T follicular helper cell (primary cell): ENCODE measurements around the gene EIF3F.

Experiments
- DNase-seq: peaks from one replicate; pipeline ENCODE4 v3.0.0-alpha.2; 2020; ENCODE audit warnings: low read depth

EIF3F gene

DNA sequence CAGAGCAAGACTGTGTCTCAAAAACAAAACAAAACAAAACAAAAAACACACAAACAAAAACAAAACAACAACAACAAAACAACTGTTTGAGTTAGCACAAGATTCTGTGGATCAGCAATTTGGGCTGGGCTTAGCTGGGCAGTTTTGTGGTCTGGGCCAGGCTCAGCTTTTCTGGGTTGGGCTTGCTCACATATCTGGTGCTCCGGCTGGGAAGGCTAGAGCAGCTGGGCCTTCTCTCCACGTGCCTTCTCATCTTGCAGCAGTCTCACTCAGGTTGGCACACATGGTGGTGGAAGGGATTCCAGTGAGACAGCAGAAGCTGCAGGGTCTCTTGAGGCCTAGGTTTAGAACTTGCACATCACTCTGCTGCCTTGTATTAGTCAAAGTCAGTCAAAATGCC is 35.7 kb downstream of the EIF3F start:
- DNase-seq = no peak

DNA sequence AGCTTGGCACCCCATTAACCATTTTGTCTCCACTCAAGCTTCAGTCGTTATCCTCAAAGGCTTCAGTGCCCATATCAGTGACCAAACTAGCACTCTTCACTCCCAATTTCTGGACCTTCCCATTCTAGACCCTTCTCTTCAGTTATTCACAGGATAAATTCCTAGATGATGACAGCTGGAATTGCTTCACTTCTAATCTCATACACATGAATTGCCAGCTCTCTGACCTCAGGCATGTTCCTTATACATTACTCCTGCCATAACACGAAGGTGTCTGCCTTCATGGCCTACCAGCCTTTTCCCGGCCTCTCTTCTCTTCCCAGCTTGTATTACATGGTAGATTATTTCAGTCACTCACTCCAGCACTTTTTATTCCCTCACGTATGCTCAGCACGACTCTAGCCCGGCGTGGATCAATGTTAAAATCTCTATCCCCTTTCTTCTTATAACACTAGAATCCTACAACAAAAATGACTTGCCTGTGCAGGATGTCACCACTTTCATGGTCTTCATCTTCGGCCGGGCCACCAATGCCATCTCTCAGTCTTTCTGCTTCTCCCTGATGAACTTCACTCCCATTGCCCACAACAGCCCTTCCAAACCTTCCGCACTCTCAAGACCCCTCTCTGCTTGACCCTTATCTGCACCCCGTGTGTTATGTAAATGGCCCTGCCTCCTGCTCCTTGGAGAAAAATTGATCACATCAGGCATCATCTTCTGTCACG is 36.9 kb downstream of the EIF3F start:
- DNase-seq = no peak

DNA sequence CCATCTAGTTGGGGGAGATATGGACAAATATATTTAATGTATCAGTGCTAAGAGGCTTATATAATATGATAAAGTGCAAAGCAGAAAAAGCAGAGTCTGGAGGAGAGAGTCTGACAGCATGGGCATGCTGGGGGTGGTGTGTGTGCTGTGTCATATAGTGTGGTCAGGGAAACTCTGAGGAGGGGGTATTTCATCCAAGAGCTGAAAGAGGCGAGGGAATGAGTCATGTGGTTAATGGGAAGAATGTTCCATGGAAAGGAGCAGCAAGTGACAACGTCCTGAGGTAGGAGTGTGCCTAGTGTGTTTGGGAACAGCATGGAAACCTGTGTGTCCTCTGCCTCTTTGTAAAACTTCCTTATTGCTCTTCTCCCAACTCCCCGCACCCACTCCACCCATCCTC is 38.0 kb downstream of the EIF3F start:
- DNase-seq = no peak

DNA sequence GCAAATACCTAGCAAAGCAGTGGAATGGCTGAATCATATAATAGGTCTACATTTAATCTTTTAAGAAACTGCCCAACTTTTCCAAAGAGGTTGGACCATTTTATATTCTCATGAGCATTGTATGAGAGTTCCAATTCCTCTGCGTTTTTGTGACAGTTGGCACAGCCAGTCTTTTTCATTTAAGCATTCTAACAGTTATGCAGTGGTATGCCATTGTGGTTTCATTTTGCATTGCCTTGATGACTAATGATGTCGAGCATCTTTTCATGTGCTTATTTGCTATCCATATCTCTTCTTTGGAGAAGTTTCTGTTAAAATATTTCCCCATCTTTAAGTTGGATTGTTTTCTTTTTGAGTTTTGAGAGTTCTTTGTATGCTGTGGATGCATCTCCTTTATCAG is 38.7 kb downstream of the EIF3F start:
- DNase-seq = no peak

DNA sequence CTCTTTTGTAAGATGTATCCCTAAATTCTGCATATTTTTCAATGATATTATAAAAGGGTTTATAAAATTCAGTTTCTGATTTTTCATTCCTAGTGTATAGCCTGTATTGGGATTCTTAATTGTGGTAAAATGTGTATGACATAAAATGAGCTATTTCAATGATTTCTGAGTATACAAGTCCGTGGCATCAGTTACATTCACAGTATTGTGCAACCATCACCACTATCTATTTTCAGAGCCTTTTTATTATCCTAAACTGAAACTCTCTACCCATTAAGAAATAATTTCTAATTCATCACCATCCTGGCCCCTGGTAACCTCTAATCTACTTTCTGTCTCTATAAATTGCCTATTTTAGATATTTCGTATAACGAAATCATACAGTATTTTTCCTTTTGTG is 39.8 kb downstream of the EIF3F start:
- DNase-seq = no peak

DNA sequence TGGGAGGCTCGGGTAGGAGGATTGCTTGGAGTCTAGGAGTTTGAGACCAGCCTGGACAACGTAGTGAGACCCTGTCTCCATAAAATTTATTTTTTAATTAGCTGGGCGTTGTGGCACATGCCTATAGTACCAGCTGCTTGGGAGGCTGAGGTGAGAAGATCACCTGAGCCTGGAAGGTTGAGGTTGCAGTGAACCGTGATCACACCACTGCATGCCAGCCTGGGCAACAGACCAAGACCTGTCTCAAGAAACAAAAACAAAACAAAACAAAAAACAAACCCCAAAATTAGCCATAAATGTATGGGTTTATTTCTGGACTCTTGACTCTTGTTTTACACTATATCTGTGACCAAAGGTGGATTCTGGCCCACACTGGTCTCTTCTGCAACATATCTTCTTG is 41.6 kb downstream of the EIF3F start:
- no peak for DNase-seq

DNA sequence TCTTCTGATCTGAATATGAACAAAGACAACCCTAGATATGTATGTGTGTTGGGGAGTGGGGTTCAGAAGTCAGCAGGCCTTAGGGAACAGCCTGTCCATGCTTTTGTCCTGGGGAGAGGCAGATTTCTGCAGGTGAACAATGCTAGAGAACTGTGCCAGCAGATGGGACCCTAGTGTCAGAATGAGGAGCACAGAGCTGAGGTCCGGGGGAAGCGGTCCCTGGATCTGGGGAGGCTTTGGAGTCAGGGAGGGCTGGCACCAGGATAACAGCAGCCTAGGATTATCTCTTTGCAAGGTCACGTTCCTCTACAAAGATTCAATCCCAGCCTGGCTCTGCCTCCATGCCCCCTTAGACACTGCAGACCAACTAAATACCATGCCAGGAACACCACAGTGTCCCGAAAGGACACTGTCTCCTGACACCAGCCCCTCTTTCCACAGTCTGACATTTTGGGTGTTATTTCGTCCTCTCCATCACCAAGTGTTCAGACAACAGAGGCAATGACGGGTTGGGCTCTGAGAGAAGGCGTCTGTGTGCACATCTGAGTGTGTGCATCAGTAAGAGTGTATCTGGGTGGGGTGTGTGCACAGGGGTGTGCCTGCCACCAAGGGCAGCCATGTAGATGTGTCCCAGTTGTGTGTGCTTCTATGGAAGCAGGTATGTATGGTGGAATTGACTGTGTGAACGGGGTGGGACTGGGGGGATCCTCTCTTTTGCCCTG is 43.5 kb downstream of the EIF3F start:
- DNase-seq = no peak

DNA sequence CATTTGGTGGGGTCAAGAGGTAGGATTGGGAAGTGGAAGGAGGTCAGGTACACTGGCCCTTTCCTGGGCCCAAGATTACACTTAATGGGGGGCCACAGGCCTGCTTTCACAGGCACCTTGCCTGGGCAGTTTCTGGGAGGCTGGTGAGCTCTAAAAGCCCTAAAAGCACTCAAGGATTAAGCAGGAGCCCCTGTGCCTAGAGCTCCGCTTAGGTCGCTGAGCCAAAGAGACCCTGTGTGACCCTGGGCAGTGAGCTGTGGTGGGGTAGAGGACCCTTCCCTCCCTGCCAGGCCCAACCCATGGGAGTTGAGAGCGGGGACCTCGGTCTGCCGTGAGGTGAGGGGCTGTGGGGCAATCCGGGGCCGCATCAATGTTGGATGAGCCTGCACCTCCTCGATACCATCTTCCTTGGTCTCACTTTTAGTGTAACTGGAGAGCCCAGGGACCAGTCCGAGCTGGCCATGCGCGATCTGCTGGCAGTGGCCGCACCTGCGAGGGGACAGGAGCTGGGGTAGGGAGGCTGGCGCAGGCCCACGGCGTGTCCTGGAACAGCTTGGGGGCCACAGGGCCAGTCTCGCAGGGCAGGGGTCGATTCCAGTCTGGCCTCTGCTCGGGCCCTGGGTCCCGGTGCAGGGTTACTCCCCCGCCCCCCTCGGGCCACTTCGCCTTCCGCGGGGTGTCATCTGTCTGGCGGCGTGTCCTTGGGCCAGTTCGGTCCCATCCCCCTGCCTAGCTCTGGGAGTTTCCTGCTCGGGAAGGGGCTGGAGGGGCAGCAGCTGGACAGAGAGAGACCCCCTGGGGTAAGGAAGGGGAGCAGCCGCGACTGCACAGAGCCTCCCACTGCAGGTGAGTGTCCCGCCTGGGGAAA is 44.3 kb downstream of the EIF3F start:
- no peak for DNase-seq

DNA sequence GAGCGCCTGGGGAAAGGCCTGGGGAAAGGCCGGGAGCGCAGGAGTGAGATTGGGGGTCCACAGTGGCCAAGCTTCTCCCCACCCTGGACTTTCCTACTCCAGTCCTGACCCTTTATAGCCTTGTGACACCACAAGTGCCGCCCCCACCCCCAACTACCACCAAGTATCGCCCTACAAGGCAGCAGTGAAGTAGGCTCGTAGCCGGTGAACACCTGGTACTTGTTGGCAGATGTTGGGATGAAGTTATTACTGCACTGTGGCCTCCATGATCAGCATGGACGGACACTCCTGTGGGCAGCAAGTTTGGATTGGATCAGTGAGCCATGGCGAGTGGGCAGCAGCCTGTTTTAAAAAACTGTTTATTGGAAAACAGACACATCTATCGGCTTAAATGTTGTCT is 45.0 kb downstream of the EIF3F start:
- no peak for DNase-seq

DNA sequence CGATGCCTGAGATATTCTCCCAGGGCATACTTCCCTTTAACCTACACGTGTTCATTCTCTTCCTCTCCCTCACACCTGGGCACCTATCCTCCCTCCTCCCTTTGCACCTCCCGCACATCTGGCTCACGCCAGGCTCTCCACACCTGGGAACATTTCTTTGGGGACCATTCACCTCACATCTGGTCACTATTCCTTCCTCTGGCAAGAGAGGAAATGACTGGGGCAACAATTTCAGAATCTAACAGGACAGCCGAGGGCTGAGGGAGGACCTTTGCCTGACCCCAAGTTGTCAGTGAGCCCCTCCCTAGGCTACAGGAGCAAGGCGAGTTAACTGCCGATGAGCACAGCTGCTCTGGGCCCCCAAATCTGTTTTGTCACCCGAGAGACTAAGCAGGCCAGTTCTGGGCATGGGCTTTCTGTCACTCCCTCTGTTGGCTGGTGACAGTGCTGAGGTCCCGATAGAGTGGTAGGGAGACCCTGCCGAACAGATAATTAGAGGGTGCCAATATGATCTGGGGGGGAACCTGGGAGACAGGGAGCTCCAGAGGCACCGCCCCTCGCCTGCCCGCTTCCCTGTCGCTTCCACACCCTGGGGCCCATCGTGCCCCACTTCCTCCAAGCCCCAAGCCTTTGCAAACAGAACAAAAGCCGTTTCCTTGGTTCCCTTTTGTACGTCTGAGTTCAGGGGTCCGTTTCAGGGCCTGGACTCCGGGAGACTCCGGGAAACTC is 45.6 kb downstream of the EIF3F start:
- no peak for DNase-seq

DNA sequence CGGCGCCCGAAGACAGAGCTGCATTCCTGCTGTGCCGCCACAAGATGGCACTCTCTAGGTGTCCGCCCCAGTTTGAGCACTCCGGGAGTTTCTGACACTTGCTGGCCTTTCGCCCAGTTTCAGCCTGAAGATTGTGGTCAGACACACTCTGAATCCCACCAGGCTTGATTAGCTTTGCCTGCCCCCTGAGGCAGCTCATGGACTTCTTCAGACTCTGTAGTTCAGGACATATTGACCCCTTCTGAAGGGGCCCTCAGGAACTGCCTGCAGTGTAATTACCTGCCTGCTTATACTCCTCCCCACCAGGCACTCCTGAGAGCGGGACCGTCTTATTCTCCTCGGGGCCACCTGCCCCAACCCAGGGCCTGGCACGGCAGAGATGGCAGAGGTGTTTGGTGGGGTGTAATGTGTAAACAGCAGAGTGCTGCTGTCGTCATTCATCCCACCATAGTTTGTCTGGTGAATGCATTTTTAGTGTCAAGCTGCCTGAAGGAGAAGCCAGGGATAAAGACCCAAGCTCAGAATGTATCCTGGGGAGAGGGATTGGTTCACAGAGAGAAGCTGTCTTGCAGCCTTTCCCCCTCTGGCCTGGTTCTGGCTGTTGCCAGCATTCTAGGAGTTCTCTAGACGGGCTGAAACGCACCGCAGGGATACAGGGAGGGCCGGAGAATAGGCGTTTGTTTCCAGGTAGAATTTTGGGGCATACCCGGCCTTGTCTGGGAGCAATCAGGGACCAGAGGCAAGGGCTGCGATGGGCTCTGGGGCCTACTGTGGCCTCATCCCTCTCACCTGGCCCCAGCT is 46.4 kb downstream of the EIF3F start:
- peak; percentile 29 for DNase-seq

DNA sequence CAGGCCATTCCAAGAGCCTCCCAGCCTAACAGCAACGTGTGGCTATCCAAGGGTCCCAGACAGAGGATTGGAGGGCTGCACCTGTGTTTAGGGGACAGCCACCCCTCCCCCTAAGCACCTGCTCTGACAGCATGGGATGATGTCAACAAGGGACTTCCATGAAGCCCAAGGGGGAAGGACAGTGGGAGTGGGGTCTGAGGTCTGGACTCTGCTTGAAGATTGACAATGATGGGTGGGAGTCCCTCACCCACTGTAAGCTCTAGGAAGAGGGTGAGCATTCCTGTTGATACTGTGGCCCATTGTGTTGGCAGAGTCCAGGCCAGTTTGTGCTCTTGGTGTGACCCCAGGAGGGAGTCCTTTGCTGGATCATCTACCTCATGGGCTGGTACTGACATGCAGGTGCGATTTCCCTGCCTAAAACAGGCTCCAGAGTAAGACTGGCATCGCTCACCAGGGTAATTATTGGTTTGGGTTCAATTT is 47.0 kb downstream of the EIF3F start:
- no peak for DNase-seq

DNA sequence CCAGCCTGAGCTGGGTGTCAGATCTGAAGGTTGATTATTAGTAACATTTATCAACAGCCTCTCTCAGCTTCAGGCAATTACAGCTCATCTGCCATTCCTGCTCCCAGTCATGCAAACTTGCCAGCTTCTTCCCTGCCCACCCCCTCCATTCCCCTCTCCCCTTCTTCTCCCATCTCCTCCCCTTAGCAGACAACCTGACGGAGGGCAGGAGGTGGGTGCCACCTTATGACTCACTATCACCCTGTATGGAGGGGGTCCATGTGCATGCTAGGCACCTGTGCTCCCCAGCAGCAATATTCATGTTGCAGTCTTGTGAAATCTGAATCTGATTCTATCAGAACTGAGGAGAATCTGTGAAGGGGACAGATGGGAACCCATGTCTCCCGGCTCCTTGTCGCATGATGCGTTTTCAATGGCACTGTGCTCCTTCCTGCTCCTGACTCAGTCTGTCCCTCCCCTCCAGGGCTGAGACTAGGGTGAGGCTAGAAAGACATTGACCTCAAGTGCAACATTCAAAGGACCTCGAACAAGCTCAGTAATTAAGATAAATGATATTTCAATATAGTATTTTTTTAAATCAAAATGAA is 47.6 kb downstream of the EIF3F start:
- DNase-seq = no peak

DNA sequence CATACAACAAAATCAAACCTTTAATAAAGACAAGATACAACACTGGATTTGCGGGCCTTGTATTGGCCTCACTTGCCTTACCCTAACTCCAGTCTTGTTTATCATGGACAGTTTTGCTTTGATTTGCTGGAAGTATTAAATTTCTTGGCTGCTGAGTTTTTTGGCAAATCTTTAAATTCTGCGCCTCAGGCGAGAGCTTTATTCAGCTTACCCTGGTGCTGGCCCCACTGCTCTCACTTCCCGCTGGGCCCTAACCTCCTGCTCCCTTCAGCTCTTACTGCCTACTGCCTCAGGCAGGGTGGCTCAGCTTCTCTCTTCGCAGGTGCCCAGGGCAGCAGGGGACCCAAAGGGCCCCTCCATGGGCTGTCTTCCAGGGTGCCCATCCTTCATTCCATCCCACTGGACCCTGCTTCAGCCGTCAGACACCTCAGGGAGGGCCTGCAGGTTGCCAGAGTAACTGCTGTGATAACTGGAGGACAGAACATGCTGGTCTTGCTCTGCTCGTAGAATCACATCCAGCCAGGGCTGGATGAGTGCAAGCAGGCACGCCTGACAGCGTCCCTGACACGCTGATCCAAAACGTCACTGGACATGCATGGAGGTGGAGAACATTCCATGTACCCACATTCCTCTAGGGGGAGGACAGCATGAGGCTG is 48.2 kb downstream of the EIF3F start:
- DNase-seq = no peak

DNA sequence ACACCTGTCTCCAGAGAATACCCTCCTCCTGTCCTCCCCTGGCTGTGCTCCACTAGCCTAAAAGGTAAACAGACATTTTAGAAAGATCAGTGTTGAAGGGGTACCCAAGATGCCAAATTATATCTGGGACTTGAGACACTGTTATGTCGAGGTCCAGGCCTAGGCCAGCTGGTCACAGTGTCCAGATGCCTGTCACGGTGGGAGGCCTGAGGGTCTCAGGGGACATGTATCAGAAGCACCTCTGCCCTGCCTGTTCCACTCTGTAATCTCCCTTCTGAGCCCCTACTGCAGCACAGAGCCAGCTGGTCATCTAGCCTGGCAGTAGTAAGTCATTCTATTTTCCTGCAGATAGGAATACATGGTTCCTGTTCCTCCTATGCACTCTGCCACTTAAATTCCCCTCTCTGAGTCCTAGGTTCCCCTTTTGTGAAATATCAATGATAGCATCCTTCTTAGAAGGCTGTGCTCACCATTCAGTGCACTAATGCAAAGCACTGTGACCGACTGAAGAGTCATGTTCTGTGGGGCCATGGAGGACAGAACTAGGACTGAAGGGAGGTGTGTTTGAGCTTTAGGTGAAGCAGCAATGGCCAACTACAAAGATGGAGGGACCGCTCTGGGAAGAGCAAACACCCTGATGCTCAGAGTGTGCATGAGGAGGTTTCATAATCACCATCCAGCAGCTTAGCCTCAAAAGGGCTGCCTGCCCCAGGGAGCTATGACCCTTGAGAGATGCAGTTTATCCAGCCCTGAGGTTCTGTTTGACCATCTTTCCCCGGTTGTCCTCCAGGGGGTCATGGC is 49.1 kb downstream of the EIF3F start:
- DNase-seq = no peak

DNA sequence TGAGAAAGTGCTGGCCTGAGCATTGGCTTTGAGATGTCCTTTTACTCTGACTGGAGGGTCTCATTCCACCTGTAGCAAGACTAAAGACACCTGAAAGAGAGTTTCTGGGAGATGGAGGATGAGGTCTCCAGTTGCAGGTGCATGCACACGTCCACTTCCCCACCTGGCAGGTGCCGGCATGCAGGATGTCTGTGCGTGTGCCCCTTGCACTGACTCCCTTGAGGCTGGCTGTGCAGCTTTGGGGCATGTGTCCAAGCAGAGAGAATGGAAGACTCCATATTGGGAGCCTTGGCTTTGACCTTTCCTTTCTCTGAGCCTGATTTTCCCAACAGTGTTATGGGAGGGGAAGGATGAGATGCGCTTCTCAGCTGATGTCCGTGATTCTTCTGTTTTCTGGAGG is 49.8 kb downstream of the EIF3F start:
- DNase-seq = no peak

DNA sequence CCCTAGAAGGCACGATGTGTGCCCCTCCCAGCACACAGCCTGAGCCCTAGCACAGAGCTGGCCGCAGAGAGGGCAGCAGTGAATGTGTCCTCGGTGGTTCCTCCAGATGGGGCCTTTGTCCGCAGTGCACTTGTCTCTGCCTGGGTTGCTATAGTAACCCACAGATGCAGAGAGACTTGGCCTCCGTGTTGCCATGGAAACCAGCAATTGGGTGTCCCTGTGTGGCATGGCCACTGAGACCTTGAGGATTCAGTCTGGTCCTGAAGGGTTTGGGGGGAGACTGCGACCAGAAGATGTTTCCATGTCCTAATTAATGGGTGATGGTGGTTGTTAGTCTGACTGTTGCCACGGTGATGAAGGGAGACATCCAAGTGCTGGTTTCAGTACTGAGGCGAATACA is 51.3 kb downstream of the EIF3F start:
- DNase-seq = no peak

DNA sequence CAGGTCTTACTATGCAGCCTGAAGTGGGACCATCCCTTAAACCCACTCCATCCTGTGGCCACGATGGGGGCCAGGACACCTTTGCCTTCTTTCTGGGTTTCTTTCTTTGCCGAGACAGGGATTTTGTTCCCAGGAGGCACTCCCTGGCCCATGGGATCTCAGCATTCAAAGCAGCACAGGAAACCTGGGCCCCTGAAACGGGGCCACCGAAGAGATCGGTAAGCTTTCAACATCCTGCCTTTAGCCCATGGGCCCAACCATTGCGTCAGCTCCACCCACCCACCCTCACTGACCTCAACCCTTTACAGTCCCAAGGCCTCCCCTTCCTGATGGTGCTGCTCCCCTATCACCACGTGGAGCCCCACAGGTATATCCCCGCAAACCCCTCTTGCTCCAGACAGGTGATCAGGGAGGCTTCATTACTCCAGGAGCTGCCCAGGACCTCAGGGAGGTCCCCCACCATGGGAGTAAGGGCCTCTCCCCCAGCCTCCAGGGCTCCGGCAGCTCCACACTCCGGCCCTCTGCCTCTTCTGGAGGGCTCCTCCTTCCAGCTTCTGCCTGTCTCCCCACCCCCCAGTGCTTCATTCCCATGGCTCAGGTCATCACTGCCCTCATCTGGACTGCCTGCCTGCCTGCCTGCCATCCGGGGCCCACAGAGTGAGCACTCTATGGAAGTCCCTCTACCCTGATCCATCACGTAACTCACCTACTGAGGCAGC is 51.8 kb downstream of the EIF3F start:
- no peak for DNase-seq
